ENCODE results near the gene UBE2QL1.

The UBE2QL1 gene

DNA sequence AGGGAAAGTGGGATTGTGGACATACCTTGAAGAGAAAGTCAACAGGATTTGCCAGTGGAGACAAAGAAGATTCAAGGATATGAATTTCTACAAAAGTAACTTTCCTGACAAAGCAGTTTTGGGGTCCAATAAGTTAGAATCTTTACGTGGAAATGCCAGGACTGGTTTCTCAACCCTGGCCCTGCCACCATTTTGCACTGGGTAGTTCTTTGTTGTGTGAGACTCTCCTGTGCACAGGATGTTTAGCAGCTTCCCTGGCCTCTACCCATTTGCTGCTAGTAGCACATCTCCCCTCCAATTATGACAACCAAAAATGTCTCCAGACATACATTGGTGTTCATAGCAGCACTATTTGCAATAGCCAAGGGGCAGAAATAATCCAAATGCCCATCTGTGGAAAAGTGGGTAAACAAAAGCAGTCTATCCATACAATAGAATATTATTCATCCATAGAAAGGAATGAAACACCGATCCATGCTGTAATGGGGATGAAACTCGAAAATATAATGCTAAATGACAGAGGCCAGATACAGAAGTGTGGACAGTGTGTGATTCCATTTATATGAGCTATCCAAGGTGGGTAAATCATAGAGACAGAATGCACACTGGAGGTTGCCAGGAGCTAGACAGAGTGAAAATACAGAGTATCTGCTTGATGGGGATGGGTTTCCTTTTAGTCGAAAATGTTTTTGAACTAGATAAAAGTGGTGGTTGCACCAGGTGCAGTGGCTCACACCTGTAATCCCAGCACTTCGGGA is 92.8 kb downstream of the UBE2QL1 start:
- TF ChIP-seq, protein P1, sequence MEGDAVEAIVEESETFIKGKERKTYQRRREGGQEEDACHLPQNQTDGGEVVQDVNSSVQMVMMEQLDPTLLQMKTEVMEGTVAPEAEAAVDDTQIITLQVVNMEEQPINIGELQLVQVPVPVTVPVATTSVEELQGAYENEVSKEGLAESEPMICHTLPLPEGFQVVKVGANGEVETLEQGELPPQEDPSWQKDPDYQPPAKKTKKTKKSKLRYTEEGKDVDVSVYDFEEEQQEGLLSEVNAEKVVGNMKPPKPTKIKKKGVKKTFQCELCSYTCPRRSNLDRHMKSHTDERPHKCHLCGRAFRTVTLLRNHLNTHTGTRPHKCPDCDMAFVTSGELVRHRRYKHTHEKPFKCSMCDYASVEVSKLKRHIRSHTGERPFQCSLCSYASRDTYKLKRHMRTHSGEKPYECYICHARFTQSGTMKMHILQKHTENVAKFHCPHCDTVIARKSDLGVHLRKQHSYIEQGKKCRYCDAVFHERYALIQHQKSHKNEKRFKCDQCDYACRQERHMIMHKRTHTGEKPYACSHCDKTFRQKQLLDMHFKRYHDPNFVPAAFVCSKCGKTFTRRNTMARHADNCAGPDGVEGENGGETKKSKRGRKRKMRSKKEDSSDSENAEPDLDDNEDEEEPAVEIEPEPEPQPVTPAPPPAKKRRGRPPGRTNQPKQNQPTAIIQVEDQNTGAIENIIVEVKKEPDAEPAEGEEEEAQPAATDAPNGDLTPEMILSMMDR (conservative IDR thresholded peaks at IDR 0.05; ENCODE audit: low read length): no peak
- H3K4me3 ChIP-seq (ENCODE audit: low read length): no peak overlapping the region
- no peak for DNase-seq (ENCODE audit: low read depth)

DNA sequence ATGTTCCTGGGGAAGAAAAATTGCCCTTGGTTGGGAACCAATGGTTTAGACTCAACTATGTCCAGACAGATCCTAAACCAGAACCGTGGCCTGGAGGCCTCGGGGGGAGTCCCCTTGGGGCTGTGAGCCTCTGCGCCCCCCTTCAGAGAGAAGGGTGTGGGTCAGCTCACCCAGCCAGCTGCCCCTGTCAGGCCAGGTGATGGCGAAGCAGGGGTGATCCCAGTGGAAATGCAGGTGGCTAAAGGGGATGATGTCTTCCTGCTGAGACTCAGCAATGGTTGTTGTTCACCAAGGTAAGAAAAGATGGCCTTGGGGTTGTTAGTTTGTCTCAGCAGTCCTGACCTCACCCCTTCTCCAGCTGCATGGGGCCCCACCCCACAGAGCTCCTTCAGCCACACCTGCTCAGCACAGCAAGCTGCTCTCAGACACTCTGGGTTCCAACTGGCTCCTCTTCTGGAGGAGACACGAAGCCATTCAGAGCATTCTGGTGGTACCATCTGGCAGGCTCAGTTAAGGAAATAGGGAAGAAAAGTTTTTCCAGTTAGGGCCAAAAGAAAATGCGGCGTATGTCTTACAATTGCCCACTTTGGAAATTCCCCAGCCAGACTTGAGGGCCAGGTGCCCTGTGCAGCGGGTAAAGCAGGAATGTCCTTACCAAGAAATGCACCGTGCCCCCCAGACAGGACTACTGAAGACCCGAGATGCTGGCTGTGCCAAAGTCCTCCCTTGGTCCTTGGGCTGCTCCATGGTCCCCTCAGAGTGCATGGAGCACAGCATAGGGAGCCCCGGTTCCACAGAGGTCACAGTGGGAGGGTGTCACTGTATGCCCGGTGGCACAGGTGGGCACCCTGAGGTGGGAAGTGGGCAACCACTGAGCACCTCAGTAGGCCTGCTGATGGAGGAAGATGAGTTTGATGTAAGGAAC is 94.0 kb downstream of the UBE2QL1 start:
- H3K4me3 ChIP-seq (ENCODE audit: low read length): no peak overlapping the region
- DNase-seq (ENCODE audit: low read depth): no peak
- TF ChIP-seq, protein P1 (conservative IDR thresholded peaks at IDR 0.05; ENCODE audit: low read length): no peak

GRCh38 chr5:6543346-6543730 is 94.7 kb downstream of the UBE2QL1 start:
- TF ChIP-seq, protein P1 (conservative IDR thresholded peaks at IDR 0.05; ENCODE audit: low read length): no peak
- no peak overlapping the region for H3K4me3 ChIP-seq (ENCODE audit: low read length)
- DNase-seq (ENCODE audit: low read depth): no peak

DNA sequence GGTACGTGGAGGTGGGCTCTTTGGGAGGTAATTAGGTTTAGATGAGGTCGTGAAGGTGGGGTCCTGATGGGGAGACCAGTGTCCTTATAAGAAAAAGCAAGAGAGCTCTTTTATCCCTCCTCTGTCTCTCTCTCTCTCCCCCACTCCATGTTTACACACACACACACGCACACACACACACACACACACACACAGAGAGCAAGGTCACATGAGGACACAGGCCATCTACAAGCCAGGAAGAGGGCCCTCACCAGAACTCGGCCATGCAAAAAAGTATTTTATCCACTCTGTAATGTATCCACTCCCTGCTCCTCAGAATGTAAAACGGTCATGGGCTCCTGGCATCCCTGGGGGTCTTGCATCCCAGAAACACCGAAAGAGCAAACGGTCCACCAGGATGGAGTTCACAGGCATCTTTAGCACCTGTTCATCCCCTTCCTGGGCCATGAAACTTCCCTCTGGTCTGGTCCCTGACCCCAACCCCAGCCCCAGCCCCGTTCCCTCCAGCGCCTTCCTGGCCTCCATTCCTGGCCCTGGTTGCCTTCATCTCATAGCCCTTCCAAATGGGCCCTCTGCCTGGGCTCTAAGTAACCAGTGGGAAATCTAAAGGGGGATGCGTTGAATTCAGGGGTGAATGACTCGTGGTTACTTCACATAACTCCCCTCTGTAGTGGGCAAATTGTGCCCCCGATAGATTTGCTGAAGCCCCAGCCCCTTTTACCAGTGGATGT is 95.3 kb downstream of the UBE2QL1 start:
- TF ChIP-seq, protein P1 (conservative IDR thresholded peaks at IDR 0.05; ENCODE audit: low read length): no peak
- no peak for DNase-seq (ENCODE audit: low read depth)

More for the DNA sequence above, 95.3 kb downstream of the UBE2QL1 start:
- H3K4me3 ChIP-seq (ENCODE audit: low read length): no peak overlapping the region

Measured in AG10803 (cell line).